GM12865 (cell line): ENCODE data around the gene NUDT1.

ENCODE experiments used
- DNase-seq: peaks from one replicate; pipeline ENCODE4 v3.0.0; 2010; ENCODE audit warnings: low read depth
- H3K4me3 ChIP-seq: 2 replicates; pipeline ENCODE4 v1.5.1; 2011; ENCODE audit warnings: mild to moderate bottlenecking, low read depth, low read length, control low read depth
- CTCF ChIP-seq: IDR thresholded peaks from 2 replicates; pipeline ENCODE4 v1.5.1; 2011; ENCODE audit warnings: low read length, control low read depth, low read depth, inconsistent platforms; ENCODE audit not compliant: insufficient read depth; ENCODE audit errors: missing control alignments

The NUDT1 gene

GRCh38 chr7:2241580-2242540, at the start of gene NUDT1, which contains the start of gene MRM2:
NUDT1 (plus strand) TSS chr7:2242226; CDS start chr7:2244575, 2,349 bp downstream.
MRM2 (minus strand) TSS chr7:2242205; CDS start chr7:2242169, 36 bp downstream.
- DNase-seq = peak; percentile 90
- TF ChIP-seq CTCF = no peak
- peak within 1 kb of the TSS; percentile 98 for H3K4me3 ChIP-seq

- H3K4me3 ChIP-seq = no peak overlapping the region
- no peak for DNase-seq
Observed at GRCh38 chr7:2192831-2193534, 49.0 kb upstream of the NUDT1 start.

GRCh38 chr7:2193575-2194305, 48.3 kb upstream of the NUDT1 start:
- no peak for TF ChIP-seq CTCF
- H3K4me3 ChIP-seq = no peak overlapping the region
- no peak for DNase-seq

More at GRCh38 chr7:2192831-2193534, 49.0 kb upstream of the NUDT1 start:
- TF ChIP-seq CTCF = no peak

- H3K4me3 ChIP-seq = no peak overlapping the region
- no peak for TF ChIP-seq CTCF
- no peak for DNase-seq
Observed at GRCh38 chr7:2195400-2196246, 46.4 kb upstream of the NUDT1 start.

- no peak for DNase-seq
- H3K4me3 ChIP-seq = no peak overlapping the region
- TF ChIP-seq CTCF = no peak
Observed at GRCh38 chr7:2196381-2197378, 45.3 kb upstream of the NUDT1 start.
